Gastroesophageal sphincter (tissue), 4 donors: ENCODE results near the gene DPEP1. TPM values are rescaled to one million over a fixed set of nuclear protein-coding genes. Genes with fewer than 3 reads are reported as not detected.
"Not testable (repeated sequence)": the region's sequence is repeated elsewhere in the genome, so short reads cannot be mapped to it uniquely, and the experiment has no call there.

ENCODE experiments used
- ATAC-seq: fragments of 150-250 bp; one replicate; pipeline ENCODE4 v1.9.1; 2016; ENCODE audit warnings: mild to moderate bottlenecking, moderate library complexity
- H3K27ac ChIP-seq, 4 donors: fragments of 200-600 bp; sonication (generic) in 3 of 4; 1 replicate in 3 of 4; 2 replicates in 1 of 4; pipeline ENCODE4 v1.5.1; 2016 to 2019
- H3K27me3 ChIP-seq: fragments of 200-600 bp; sonication (generic); one replicate; pipeline ENCODE4 v1.5.1; 2019
- H3K36me3 ChIP-seq, 2 donors: fragments of 200-600 bp; sonication (generic); one replicate each; pipeline ENCODE4 v1.5.1; 2019; ENCODE audit warnings: control low read depth in 1 of 2
- H3K4me1 ChIP-seq, 3 donors: fragments of 200-600 bp; sonication (generic); 1 replicate in 2 of 3; 2 replicates in 1 of 3; pipeline ENCODE4 v1.5.1; 2016 to 2019; ENCODE audit warnings: control low read depth in 2 of 3
- H3K4me3 ChIP-seq, 2 donors: fragments of 200-600 bp; sonication (generic); one replicate each; pipeline ENCODE4 v1.5.1; 2019; ENCODE audit warnings: mild to moderate bottlenecking in 1 of 2, moderate library complexity in 1 of 2
- H3K9me3 ChIP-seq, 3 donors: fragments of 200-600 bp; sonication (generic); one replicate each; pipeline ENCODE4 v1.5.1; 2017 to 2019; ENCODE audit warnings: control low read depth in 2 of 3
- CTCF ChIP-seq, 4 experiments: fragments of 200-600 bp in 2 of 4; fragments of 450-650 bp in 2 of 4; sonication (generic) in 1 of 4; IDR thresholded peaks; one replicate each; pipeline ENCODE4 v1.5.1; 2017 to 2019; ENCODE audit warnings: antibody characterized with exemption in 4 of 4, mild to moderate bottlenecking in 2 of 4, moderate library complexity in 2 of 4
- EP300 ChIP-seq: sonication (generic); formaldehyde crosslinking; IDR thresholded peaks from one replicate; pipeline ENCODE4 v1.6.1; 2017; ENCODE audit warnings: antibody characterized with exemption, mild to moderate bottlenecking
- POLR2A ChIP-seq, 2 donors: fragments of 450-650 bp; IDR thresholded peaks; one replicate each; pipeline ENCODE4 v1.6.1; 2017; ENCODE audit warnings: antibody characterized with exemption in 2 of 2, mild to moderate bottlenecking in 2 of 2, moderate library complexity in 1 of 2
- POLR2AphosphoS5 ChIP-seq: sonication (generic); formaldehyde crosslinking; IDR thresholded peaks from one replicate; pipeline ENCODE4 v1.6.1; 2017; ENCODE audit warnings: antibody characterized with exemption
- WGBS, 2 donors: methylation state at CpG; one replicate each; pipeline ENCODE4 v1.1.5; 2018; ENCODE audit warnings: low coverage in 1 of 2; 5-methylcytosine and 5-hydroxymethylcytosine counted together
- total RNA-seq, 4 donors: library from RNA; depleted of rRNA; stranded (reverse); fragments of >200 nt; gene quantifications; one replicate each; pipeline ENCODE4 v1.1.0, GENCODE V29; 2016

DPEP1 gene
- total RNA-seq, 4 donors from 2014 or later: 0.54 TPM; not detected in 3

- TF ChIP-seq EP300 (no peak), POLR2AphosphoS5 (no peak), POLR2A (IDR thresholded peaks at IDR 0.05) (no peak), CTCF (IDR thresholded peaks at IDR 0.05) (no peak)
- peaks cover 17% of the 10 kb centered on the region for H3K27me3 ChIP-seq
- no peak overlapping the region for H3K27ac ChIP-seq
- H3K4me3 ChIP-seq: no peak overlapping the region
- H3K9me3 ChIP-seq: no peaks in the 10 kb centered on the region
- WGBS, 2 donors: 20% methylated on average over 1 of the region's 25 CpGs; no CpG with 5 or more reads in 1 of the 2 donors
- no peaks in the 10 kb centered on the region for H3K36me3 ChIP-seq
- H3K4me1 ChIP-seq: peaks cover 0 to 6% (median 0%) of the 10 kb centered on the region in 3 donors
- no peak for ATAC-seq
Observed at GRCh38 chr16:89586853-89587252, 26.6 kb upstream of the DPEP1 start.

- H3K4me1 ChIP-seq, ATAC-seq, H3K27ac ChIP-seq, H3K4me3 ChIP-seq, H3K9me3 ChIP-seq, H3K36me3 ChIP-seq: not testable (repeated sequence)
- WGBS, 2 donors: no CpG with 5 or more reads among the region's 36 CpGs
- H3K27me3 ChIP-seq: peaks cover 17% of the 10 kb centered on the region
Observed at GRCh38 chr16:89587676-89588075, 25.8 kb upstream of the DPEP1 start.

- Histone ChIP-seq H3K36me3 (no peaks in the 10 kb centered on the region), H3K4me1 (no peaks in the 10 kb centered on the region), H3K27me3 (peaks cover 17% of the 10 kb centered on the region), H3K4me3 (no peak overlapping the region), H3K27ac (no peak overlapping the region), H3K9me3 (no peaks in the 10 kb centered on the region)
- WGBS, 2 donors: 100% methylated on average over 1 of the region's 26 CpGs; no CpG with 5 or more reads in 1 of the 2 donors
- TF ChIP-seq CTCF (IDR thresholded peaks at IDR 0.05) (no peak), EP300 (no peak), POLR2A (IDR thresholded peaks at IDR 0.05) (no peak), POLR2AphosphoS5 (no peak)
- ATAC-seq: no peak
Observed at GRCh38 chr16:89588413-89589109, 24.9 kb upstream of the DPEP1 start.

GRCh38 chr16:89589241-89589926 lies 24.1 kb upstream of the DPEP1 start:
- no peak for ATAC-seq
- Histone ChIP-seq H3K4me3 (no peak overlapping the region), H3K27me3 (peaks cover 10% of the 10 kb centered on the region), H3K27ac (no peak overlapping the region), H3K36me3 (no peaks in the 10 kb centered on the region), H3K4me1 (no peaks in the 10 kb centered on the region), H3K9me3 (no peaks in the 10 kb centered on the region)
- 92% methylated on average over 2 of the region's 21 CpGs; no CpG with 5 or more reads in 1 of the 2 donors for WGBS, 2 donors
- TF ChIP-seq POLR2AphosphoS5 (no peak), POLR2A (IDR thresholded peaks at IDR 0.05) (no peak), EP300 (no peak), CTCF (IDR thresholded peaks at IDR 0.05) (no peak)

GRCh38 chr16:89593841-89594240 lies 19.6 kb upstream of the DPEP1 start:
- Histone ChIP-seq H3K36me3 (no peaks in the 10 kb centered on the region), H3K4me3 (no peak overlapping the region), H3K4me1 (no peaks in the 10 kb centered on the region), H3K9me3 (no peaks in the 10 kb centered on the region), H3K27me3 (no peaks in the 10 kb centered on the region), H3K27ac (no peak overlapping the region)
- 71 to 81% methylated on average over 9 to 11 of the region's 15 CpGs for WGBS, 2 donors
- no peak for ATAC-seq
- no peak for TF ChIP-seq EP300
- no peak for TF ChIP-seq POLR2A (IDR thresholded peaks at IDR 0.05)
- TF ChIP-seq POLR2AphosphoS5: no peak
- TF ChIP-seq CTCF (IDR thresholded peaks at IDR 0.05): no peak
